ENCODE results near the gene RALB.
"Not testable (repeated sequence)": the region's sequence is repeated elsewhere in the genome, so short reads cannot be mapped to it uniquely, and the experiment has no call there.

The RALB gene

GRCh38 chr2:120230515-120231471 lies 21.9 kb upstream of the RALB start:
- Histone ChIP-seq H3K4me3 (ENCODE audit: low read length) (no peak overlapping the region), H3K9me3 (ENCODE audit: low read length) (no peaks in the 10 kb centered on the region), H3K4me1 (ENCODE audit: insufficient read depth, low read length) (no peaks in the 10 kb centered on the region), H2AFZ (ENCODE audit: low read depth, low read length) (no peak overlapping the region), H3K27me3 (ENCODE audit: insufficient read depth, low read length) (peaks cover 32% of the 10 kb centered on the region), H3K36me3 (ENCODE audit: insufficient read depth, low read length) (no peaks in the 10 kb centered on the region)

DNA sequence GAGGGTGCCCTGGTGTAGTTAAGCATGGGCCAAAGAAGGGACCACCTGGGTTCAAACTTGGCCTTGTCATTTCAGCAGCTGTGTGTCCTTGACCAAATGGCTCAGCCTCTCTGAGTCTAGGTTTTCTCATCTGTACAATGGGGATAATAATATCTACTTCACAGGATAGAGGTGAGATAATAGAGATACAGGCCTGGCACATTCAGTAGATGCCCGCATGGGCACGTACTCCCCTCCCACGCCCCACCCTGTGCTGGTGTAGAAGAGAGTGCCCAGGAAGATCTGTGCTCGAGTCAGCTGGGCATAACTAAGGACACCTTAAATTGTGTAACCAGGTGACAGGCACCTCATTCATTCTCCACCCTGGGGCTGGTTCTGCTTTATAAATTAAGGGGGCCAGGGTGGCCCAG lies 21.1 kb upstream of the RALB start:
- no peaks in the 10 kb centered on the region for H3K36me3 ChIP-seq (ENCODE audit: insufficient read depth, low read length)
- H3K4me3 ChIP-seq (ENCODE audit: low read length), result no peak overlapping the region
- H3K27me3 ChIP-seq (ENCODE audit: insufficient read depth, low read length), result peaks cover 27% of the 10 kb centered on the region
- H3K9me3 ChIP-seq (ENCODE audit: low read length), result no peaks in the 10 kb centered on the region
- no peaks in the 10 kb centered on the region for H3K4me1 ChIP-seq (ENCODE audit: insufficient read depth, low read length)
- H2AFZ ChIP-seq (ENCODE audit: low read depth, low read length), result no peak overlapping the region

- no peaks in the 10 kb centered on the region for H3K4me1 ChIP-seq (ENCODE audit: insufficient read depth, low read length)
- H2AFZ ChIP-seq (ENCODE audit: low read depth, low read length), result no peak overlapping the region
- peaks cover 22% of the 10 kb centered on the region for H3K27me3 ChIP-seq (ENCODE audit: insufficient read depth, low read length)
- no peaks in the 10 kb centered on the region for H3K9me3 ChIP-seq (ENCODE audit: low read length)
- no peaks in the 10 kb centered on the region for H3K36me3 ChIP-seq (ENCODE audit: insufficient read depth, low read length)
- no peak overlapping the region for H3K4me3 ChIP-seq (ENCODE audit: low read length)
Measured at GRCh38 chr2:120231974-120232635, 20.5 kb upstream of the RALB start.

GRCh38 chr2:120233292-120233691 lies 19.4 kb upstream of the RALB start:
- H3K27me3 ChIP-seq (ENCODE audit: insufficient read depth, low read length), result peaks cover 11% of the 10 kb centered on the region

DNA sequence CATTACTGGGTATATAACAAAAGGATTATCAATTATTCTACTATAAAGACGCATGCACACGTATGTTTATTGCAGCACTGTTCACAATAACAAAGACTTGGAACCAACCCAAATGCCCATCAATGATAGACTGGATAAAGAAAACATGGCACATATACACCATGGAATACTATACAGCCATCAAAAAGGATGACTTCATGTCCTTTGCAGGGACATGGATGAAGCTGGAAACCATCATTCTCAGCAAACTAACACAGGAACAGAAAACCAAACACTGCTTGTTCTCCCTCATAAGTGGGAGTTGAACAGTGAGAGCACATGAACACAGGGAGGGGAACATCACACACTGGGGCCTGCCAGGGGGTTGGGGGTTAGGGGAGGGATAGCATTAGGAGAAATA lies 17.5 kb upstream of the RALB start:
- H3K4me3 ChIP-seq (ENCODE audit: low read length); H3K36me3 ChIP-seq (ENCODE audit: insufficient read depth, low read length); H3K27me3 ChIP-seq (ENCODE audit: insufficient read depth, low read length); H3K4me1 ChIP-seq (ENCODE audit: insufficient read depth, low read length); H3K9me3 ChIP-seq (ENCODE audit: low read length); H2AFZ ChIP-seq (ENCODE audit: low read depth, low read length): not testable (repeated sequence)

More at GRCh38 chr2:120233292-120233691, 19.4 kb upstream of the RALB start:
- Histone ChIP-seq H3K4me3 (ENCODE audit: low read length) (no peak overlapping the region), H2AFZ (ENCODE audit: low read depth, low read length) (no peak overlapping the region), H3K4me1 (ENCODE audit: insufficient read depth, low read length) (peaks cover 4% of the 10 kb centered on the region), H3K36me3 (ENCODE audit: insufficient read depth, low read length) (no peaks in the 10 kb centered on the region), H3K9me3 (ENCODE audit: low read length) (no peaks in the 10 kb centered on the region)

GRCh38 chr2:120235681-120236080 lies 17.0 kb upstream of the RALB start:
- Histone ChIP-seq H2AFZ (ENCODE audit: low read depth, low read length) (no peak overlapping the region), H3K4me1 (ENCODE audit: insufficient read depth, low read length) (peaks cover 5% of the 10 kb centered on the region), H3K36me3 (ENCODE audit: insufficient read depth, low read length) (no peaks in the 10 kb centered on the region), H3K27me3 (ENCODE audit: insufficient read depth, low read length) (peaks cover 6% of the 10 kb centered on the region), H3K9me3 (ENCODE audit: low read length) (no peaks in the 10 kb centered on the region), H3K4me3 (ENCODE audit: low read length) (no peak overlapping the region)

DNA sequence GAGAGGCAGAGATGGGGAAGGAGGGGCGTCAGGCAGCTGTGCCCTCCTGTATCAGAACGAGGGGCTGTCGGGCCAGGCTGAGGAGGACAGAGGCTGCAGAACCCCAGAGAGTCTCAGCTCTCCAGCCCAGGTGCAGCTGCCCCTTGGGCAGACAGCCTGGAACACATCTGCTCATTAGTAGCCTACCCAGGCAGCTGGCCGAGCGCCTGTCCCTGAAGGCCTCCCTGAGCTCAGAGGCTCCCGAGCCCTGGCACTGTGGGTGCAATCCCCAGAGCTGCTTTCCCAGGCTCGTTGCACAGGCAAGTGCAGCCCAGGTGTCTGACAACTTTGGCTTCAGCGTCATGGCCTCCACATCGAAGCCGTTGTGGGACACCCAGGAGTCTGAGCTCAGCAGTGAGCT lies 16.3 kb upstream of the RALB start:
- no peak overlapping the region for H2AFZ ChIP-seq (ENCODE audit: low read depth, low read length)
- H3K27me3 ChIP-seq (ENCODE audit: insufficient read depth, low read length), result no peaks in the 10 kb centered on the region
- no peak overlapping the region for H3K4me3 ChIP-seq (ENCODE audit: low read length)
- no peaks in the 10 kb centered on the region for H3K9me3 ChIP-seq (ENCODE audit: low read length)
- peaks cover 5% of the 10 kb centered on the region for H3K4me1 ChIP-seq (ENCODE audit: insufficient read depth, low read length)
- H3K36me3 ChIP-seq (ENCODE audit: insufficient read depth, low read length), result no peaks in the 10 kb centered on the region

GRCh38 chr2:120236791-120237190 lies 15.9 kb upstream of the RALB start:
- no peaks in the 10 kb centered on the region for H3K36me3 ChIP-seq (ENCODE audit: insufficient read depth, low read length)
- no peaks in the 10 kb centered on the region for H3K27me3 ChIP-seq (ENCODE audit: insufficient read depth, low read length)
- peaks cover 5% of the 10 kb centered on the region for H3K4me1 ChIP-seq (ENCODE audit: insufficient read depth, low read length)
- no peak overlapping the region for H2AFZ ChIP-seq (ENCODE audit: low read depth, low read length)
- H3K9me3 ChIP-seq (ENCODE audit: low read length), result no peaks in the 10 kb centered on the region
- no peak overlapping the region for H3K4me3 ChIP-seq (ENCODE audit: low read length)

DNA sequence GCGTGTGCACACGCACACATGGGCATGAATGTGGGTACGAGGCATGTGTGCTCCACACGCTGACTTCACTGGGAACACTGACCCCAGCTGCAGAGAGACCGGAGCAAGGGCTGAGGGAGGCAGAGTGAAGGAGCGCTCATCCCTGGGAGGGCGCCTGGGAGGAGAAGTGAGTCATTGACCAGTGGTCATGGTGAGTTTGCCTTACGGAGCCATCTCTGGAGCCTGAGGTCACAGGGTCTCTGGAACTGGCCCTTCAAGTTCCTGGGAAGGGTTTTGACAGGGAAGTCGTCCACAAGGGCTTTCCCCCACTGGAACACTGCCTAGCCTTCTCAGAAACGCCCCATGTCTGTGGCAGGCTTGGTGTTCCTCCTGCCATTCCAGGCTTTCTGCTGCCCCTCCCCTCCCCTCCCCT lies 15.2 kb upstream of the RALB start:
- no peak overlapping the region for H3K4me3 ChIP-seq (ENCODE audit: low read length)
- no peaks in the 10 kb centered on the region for H3K9me3 ChIP-seq (ENCODE audit: low read length)
- peaks cover 5% of the 10 kb centered on the region for H3K4me1 ChIP-seq (ENCODE audit: insufficient read depth, low read length)
- H3K36me3 ChIP-seq (ENCODE audit: insufficient read depth, low read length), result no peaks in the 10 kb centered on the region
- no peak overlapping the region for H2AFZ ChIP-seq (ENCODE audit: low read depth, low read length)
- H3K27me3 ChIP-seq (ENCODE audit: insufficient read depth, low read length), result no peaks in the 10 kb centered on the region

- H2AFZ ChIP-seq (ENCODE audit: low read depth, low read length), result no peak overlapping the region
- H3K4me3 ChIP-seq (ENCODE audit: low read length), result no peak overlapping the region
- no peaks in the 10 kb centered on the region for H3K9me3 ChIP-seq (ENCODE audit: low read length)
- H3K36me3 ChIP-seq (ENCODE audit: insufficient read depth, low read length), result no peaks in the 10 kb centered on the region
- no peaks in the 10 kb centered on the region for H3K27me3 ChIP-seq (ENCODE audit: insufficient read depth, low read length)
- H3K4me1 ChIP-seq (ENCODE audit: insufficient read depth, low read length), result peaks cover 5% of the 10 kb centered on the region
Measured at GRCh38 chr2:120238728-120239487, 13.7 kb upstream of the RALB start.

GRCh38 chr2:120239488-120240287 lies 13.0 kb upstream of the RALB start:
- Histone ChIP-seq H3K27me3 (ENCODE audit: insufficient read depth, low read length) (no peaks in the 10 kb centered on the region), H3K4me3 (ENCODE audit: low read length) (no peak overlapping the region), H3K4me1 (ENCODE audit: insufficient read depth, low read length) (peaks cover 5% of the 10 kb centered on the region), H3K36me3 (ENCODE audit: insufficient read depth, low read length) (no peaks in the 10 kb centered on the region), H3K9me3 (ENCODE audit: low read length) (no peaks in the 10 kb centered on the region), H2AFZ (ENCODE audit: low read depth, low read length) (no peak overlapping the region)

DNA sequence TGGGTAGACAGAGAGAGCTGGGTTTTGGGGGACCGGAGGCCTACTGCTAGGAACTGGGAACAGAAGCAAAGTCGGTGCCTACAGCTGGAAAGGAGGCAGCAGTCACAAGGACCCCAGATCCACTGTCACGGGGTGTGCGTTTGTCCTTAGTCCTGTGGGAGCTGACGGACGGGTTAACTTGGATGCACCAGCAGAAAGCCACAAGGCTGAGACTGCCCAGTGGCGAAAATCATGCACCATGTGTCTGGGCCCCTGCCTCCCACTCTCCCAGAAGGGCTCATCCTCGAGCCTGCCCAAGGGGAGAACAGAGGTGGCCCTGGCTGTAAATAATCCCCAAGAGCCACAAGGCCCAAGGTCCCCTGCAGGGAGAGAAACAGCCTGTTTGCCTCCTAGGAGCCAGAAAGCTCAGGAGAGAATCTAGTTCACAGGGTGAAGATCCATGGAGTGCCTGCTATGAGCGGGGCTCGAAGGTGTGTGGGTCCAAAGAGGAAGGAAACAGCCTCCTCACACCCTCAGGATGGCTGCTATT lies 11.7 kb upstream of the RALB start:
- Histone ChIP-seq H3K36me3 (ENCODE audit: insufficient read depth, low read length) (no peaks in the 10 kb centered on the region), H3K4me3 (ENCODE audit: low read length) (no peak overlapping the region), H2AFZ (ENCODE audit: low read depth, low read length) (no peak overlapping the region), H3K4me1 (ENCODE audit: insufficient read depth, low read length) (peaks cover 10% of the 10 kb centered on the region), H3K9me3 (ENCODE audit: low read length) (no peaks in the 10 kb centered on the region), H3K27me3 (ENCODE audit: insufficient read depth, low read length) (no peaks in the 10 kb centered on the region)
